SKM-1 (cell line): ENCODE measurements around the gene IRS2.

Experiments
- DNase-seq: peaks from one replicate; lab custom pipeline; 2025; ENCODE audit not compliant: unreplicated experiment; lab: John Stamatoyannopoulos, UW

The IRS2 gene

DNA sequence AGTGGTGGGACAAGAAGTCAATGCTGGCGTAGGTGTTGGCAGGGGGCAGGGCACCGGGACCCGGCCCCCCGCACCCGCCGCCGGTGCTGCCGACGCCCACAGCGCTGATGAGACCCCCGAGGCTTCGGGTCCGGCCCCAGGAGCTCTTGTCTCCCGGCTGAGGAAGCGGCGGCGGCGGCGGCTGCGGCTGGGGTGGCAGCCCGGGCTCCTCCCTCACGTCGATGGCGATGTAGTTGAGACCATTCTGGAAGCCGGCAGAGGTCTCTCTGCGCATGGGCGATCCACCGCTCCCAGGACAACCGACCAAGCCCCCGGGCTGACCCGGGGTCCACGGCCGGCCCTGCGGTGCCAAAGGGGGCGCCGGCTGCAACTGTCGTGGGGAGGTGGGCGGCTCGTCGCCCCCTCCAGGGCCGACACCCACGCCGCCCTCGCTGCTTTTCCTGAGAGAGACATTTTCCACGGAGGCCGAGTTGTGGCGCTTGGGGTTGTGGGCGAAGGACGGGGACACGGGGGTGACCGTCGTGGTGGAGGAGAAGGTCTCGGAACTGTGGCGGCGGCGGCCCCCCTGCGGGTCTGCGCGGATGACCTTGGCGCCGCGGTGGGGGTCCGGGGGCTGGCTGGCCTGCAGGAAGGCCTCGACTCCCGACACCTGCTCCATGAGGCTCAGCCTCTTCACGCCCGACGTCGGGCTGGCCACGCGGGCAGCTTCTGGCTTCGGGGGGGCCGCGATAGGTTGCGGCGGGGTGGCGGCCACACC, 4.1 kb downstream of the IRS2 start:
- no peak for DNase-seq

DNA sequence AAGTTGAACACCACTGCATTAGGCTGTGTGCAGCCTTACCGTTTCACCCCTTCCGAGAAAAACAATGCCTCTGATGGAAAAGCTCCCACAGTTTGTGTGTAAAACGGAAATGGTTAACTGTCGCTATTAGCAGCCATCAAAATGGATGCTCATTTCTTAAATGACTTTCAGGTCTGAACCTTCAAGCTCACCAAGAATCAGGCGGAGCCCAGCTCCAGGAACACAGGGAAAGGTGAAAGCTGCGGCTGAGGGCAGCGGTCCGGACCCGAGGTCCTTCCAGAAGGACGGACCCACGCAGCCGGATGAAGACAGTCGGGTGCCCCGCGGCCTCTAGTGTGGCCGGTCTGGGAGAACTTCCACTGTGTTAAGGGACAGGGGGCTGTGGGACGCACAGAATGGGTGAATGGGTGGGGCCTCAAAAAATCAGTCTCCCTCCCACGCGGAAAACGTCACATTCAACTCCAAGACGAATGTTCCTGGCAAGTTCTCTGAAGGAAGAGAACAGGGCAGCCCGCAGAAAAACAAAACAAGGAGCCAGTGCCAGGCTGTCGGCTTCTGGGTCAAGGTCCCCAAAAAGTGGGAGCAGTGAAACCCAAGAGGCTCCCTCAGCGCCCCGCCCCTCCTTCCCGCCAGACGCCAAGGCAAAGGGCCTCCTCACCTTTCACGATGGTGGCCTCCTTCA, 4.9 kb downstream of the IRS2 start:
- no peak for DNase-seq

DNA sequence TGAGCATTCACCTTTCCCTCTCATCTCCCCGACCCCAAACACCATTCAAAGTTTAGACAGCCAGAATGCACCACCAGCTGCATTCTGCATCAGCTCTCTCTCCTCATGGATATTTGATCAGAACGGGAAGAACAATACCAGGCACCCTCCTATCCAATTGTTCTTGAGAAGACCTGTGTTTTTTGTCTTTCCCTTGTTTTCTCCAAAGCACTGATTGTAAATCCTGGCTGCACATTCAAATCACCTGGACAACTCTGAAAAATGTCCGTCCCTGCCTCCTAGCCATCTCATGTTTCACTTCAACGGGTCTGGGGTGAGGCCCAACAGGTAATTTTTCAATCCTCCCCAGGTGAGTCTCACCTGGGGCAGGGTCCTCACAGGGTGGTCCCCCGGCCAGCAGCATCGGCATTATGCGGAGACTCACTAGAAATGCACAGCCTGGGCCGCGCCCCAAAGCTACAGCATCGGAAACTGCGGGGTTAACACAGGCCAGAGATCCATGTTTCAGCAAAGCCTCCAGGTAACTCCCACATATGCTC, 5.5 kb downstream of the IRS2 start:
- DNase-seq = no peak

DNA sequence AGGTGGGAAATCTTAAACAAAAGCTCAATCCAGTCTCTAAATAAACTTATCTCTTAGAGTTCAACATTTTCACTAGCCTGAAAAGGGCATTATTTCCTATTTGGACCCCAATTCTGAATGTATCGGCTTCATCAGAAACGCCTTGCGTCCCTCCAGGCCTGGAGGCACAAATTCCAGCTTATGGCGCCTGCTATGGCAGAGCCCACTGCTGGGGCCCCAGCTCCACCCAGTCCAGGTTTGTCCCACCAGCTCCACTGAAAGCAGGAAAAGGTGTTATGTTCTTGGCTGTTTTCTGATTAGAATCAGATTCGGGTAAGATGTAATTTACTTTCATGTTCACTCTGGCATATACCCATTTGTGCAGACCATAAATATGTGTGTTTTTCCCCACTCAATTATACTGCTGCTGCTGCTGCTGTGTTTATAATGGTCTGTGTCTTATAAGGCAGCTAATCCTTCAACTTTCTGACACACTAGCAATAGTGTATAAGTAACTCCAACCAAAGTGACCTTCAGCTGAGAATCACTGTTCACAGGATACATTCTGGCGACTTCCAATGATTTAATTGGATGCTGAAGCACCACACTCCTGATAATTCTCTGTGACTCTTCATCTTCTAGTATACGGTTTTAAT, 6.4 kb downstream of the IRS2 start:
- no peak for DNase-seq

DNA sequence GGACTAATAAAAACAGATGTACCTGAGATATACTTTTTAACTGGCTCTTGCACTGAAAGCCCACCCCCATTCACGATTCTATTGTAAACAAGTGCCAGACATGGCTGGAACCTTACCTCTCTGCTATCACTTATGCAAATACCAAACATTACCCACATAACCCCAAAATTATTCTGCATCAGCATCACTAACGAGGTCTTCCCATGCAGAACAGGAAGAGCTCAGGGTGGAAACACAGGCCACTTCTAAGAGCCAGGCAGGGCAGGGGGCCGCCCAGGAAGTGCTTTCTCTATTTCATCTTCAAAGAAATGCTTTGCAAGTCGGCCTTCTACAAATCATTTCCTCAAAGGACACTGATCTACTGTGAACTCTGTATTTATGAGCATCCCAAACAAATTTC, 7.3 kb downstream of the IRS2 start:
- peak; percentile 55 for DNase-seq

DNA sequence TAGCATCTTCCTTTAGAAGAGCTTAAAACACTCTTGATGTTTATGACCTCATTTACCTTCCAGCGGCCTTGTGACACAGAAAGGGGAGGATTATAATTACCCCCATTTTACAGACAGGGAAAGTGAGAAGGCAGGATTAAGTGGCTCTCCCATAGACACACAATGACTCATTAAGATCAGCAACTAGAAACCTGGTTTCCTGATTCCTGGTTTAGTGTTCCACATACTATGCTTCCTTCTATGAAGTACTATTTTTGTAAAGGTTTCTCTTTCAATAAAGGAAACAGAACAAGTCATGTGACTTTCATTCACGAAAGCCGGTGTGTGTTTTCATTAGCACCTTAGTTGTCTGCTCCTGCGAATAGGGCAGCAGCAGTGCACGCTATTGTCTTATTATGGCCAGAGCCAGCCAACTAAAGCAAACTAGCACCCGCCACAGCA, 8.3 kb downstream of the IRS2 start:
- no peak for DNase-seq

DNA sequence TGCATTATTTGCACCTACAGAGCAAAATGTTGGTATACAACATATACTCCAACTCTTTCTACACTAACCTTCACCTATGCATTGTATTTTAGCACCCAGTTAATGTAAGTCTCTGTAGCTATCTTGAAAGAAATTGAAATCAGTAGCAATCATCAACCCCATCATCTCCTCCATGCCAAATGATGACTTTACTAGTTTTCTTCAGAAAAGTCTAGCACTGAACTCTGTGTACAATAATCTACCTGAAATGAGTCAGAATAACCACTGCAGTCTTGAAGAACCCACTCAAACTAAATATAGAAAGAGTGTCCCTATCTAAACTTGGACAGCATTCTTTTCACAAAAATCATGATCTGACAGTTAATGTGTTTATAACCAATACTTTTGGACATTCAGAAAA, 9.8 kb downstream of the IRS2 start:
- DNase-seq = no peak

DNA sequence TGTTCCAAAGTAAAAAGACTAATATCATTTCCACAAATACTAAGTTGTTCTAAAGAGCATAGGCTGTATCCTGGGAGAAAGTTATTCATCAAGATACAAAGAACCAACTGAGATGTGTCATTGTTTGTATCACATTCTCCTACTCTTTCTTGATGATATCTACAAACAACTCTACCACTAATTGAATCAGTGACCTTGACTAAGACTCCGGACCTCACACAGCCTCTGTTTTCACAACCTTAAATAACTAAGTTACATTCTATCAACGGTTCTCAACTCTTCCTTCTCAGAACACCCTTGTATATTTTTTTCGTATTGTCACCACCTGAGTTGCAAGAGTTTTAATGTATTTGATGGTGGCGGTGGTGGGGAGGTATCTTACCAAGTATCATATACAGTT, 12.6 kb downstream of the IRS2 start:
- no peak for DNase-seq

DNA sequence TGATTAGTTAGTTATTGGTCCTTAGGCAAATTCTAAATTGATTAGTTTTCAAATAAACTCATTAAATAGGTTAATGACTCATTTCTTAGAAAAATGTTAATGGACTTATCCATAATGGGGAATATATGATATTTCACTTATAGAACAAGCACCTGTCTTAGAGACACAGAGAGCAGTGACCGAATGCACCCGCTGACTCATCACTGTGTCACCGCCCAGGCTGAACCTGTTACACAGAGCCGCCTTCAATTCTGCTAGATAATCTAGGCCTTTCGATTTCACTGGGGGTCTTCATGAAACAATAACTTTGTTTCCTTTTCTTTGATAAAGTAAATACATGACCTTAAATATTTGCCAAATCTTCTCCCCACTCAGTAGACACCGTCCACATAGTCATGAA, 13.1 kb downstream of the IRS2 start:
- no peak for DNase-seq

DNA sequence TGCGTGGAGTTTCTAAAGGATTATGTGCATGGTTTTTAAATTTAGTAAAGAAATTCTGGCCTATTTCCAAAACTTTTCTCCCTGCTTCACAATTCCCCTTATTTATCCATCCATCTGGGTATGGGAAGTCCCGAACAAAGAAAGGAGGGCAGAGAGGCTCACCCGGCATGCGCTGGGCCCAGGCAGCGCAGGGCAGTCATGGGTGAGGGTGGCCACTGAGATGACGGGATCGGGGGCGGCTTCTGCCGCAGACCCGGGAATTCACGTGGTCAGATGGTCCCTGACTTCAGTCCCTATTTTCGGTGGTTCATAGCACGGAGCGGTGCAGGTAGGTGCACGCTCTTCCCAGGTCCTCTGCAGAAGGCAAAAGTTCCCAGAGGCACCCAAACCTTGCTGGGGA, 14.5 kb downstream of the IRS2 start:
- DNase-seq = no peak

DNA sequence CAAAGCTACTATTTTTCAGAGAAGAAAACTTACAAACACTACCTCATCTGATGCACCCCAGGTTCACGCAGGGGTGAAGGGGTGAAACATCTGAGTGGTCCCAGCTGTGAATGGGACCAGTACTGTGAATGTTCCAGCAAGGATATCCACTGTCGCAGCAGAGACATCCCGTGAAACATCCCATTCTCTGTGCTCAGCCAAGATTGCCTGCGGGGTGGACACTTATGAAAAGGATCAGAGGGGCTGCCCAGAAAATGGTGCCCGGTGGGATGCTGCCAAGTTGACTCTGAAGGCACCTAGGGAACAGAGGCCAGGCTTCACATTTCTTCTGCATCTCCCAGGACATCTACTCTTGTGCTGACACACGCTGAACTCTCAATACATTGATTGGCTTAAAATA, 15.9 kb downstream of the IRS2 start:
- DNase-seq = no peak

DNA sequence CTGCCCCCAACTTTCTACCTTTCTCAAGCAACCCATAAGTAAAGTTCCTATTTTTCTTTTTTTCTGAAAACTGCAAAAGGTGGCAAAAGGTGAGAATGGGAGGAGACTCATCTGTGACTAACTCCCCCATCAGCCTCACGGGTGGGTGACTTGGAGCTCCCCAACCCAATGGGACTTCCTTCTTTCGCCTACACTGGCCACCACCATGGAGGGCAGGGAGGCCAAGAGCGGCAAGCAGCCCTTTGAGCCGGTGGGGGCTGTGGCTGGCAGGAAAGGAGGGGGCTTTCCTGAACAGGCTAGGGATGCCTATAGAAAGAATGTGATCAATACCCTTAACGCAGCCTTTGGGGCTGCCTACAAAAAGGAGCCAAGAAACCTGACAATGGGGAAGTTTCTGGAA, 16.5 kb downstream of the IRS2 start:
- DNase-seq = no peak

DNA sequence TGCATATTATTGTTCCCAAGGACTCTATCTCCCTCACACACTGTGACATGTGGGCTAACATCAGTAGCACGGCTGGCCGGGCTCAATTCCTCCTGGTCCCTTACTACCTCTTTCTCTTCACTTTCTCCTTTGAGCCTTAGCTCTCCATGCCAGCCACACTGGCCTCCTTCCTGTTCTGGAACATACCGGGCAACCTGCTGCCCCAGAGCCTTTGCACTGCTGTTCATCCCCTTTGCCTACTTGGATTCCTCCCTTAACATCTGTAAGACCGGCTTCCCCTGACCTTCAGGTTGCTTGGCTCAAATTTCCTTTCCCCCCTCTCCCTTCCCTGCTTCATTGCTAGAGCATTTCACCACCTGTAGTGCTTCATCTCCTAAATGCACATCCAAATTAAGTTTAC, 17.1 kb downstream of the IRS2 start:
- DNase-seq = no peak

DNA sequence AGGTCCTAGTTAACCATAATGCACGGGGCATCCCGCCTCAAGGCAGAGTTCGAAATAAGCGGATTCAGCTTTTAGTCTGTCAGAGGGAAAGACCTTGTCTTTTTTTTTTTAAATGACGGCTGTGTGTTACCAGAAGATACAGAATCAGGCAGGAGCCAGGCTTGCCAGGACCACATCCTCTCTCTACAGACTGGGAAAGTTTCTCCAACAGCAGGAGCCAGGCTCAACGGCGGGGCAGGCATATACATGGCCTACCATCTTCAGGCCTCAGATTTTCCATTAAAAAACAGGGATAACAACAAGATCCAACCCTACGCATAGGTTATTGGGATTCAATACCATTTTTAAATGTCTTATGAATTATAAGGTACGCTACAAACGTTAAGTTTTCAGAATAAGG, 17.8 kb downstream of the IRS2 start:
- no peak for DNase-seq

DNA sequence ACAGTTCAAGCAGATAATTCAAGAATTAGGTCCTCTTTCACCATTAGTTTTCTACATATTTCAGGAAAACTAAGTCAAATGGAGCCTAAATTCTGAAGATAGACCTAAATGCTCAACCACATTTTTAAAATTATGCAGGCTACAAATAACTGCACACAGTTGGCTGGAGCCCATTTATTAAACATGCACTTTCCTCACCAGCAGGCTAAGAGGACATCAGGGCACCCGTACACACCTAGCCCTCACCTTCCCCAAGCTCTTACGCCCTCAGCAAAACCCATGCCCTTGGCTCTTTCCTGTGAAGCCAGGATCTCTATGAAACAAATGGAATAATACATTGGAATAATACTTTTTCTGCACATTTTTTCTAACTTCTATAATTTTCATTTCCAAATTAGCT, 18.2 kb downstream of the IRS2 start:
- DNase-seq = no peak

DNA sequence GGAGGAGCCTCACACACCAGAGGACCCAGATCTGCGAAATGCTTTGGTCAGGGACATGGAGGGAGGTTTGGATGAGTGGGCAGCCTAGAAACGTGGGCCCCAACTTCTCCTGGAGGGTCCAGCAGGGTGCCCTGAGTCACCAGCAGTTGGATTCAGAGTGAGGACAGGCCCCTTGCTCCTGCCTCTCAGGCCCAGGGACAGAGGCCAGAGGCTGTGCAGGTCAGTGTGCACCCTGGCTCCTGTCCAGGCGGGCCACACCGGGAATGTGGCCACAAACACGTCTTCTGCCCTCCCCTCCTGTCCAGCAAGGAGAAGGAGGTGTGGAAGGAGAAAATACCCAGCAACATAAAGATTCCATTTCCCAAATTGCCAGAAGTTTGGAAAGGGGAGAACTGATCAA, 19.4 kb downstream of the IRS2 start:
- DNase-seq = no peak

DNA sequence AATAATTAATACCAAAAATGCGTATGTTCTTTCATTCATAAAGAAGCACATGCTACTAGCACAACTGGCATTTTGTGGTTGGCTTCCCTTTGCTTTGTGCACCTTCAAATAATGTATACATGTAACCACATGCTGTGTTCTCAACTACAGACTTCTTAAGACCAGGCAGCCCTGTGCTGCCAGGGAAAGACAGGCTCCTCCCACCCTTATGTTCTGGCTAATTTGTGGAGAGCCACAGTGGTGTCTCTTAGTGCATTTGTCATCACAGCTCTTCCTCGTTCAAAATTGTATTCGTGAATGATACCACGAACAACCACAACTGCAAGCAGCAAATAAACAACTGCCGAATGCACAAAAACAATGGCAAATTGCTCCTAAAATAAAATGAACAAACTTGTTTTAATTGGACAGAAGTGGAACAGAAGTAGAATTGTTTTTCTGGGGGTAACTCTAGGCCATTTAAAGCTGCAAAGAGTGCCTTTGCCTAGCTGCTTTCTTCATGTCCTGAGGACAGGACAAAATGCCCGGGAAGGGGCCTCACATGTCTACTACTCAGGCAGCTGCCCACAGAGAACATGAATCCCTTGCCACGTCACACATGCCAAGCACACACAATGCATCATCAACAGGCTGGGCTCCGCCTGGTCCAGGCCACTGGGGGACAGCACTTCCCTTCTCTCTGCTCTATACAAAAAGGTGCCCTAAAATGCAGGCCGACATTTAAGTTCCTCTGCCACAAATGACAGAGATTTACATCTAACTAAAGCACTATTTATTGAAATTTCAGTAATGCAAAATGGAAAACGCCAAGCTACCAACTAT, 21.7 kb downstream of the IRS2 start:
- no peak for DNase-seq

DNA sequence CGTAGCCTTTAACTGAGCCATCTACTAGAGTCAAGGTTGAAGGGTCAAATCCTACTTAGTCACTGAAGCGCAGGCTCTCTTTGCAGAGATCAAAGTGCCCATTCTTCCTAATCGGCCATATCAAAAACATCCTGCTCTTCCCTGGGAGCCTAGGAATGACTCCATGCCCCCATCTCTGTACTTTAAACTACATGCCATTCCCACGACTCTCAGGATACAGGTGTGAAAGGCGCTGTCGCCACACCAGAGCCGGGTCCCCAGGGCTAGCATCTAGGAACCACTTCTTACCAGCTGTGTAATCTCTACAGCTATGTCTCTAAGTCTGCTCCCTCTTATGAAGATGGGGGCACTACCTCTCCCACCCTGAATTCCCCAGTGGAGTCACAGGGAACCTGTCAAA, 22.3 kb downstream of the IRS2 start:
- DNase-seq = no peak

DNA sequence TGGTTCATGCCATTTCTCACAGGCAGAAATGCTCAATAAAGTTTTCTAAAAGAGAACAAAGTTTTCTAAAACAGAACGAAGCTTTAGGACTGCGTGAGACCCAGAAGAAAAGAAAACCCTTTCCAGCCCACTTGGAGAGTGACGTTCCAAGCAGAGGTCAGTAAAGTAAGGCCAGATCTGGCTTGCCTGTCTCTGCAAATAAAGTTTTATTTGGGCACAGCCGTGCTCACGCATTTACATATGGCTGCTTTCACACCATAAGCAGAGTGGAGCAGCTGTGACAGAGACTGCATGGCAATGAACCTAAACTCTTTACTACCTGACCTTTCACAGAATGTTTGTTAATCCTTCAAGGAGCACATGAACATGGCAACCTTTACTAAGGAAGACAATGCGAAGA, 23.6 kb downstream of the IRS2 start:
- DNase-seq = no peak

DNA sequence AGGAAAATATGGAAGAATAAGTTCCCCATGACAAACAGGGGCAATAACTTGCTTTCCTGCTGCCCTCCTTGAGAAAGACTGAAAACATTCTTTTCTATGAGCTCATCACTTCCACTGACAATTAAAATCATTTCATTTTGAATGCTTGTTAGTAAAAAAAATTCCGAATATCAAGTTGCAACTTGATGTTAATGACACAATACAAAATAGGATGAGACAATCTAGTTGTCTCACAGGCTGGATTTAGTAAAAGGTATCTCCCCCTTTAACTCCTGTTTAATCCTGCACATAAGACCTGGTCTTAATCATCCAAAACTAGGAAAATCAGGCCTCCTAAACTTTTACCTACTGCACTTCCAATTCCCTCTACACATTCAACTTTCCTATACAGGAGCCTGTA, 24.7 kb downstream of the IRS2 start:
- DNase-seq = no peak

DNA sequence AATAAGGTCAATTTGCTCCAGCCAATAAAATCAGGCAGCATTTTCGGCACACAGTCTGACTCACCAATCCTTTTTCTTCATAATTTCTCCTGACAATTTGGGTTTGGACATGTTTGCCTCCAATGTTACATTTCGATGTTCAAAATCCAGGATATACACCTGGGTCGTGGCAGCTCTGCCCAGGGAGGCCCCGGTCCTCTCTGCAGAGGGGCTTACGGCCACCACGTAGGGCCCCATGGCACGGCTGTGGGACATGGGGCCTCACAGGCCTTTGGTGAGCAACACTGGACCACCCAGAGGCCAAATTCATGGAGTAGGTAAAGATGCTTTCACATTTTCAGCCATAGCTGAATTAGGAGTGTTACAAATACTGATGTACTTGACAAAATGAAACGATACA, 25.4 kb downstream of the IRS2 start:
- no peak for DNase-seq
